Caco-2 (cell line): ENCODE measurements around the gene SMIM36. TPM values are rescaled to one million over a fixed set of nuclear protein-coding genes. Genes with fewer than 3 reads are reported as not detected.

Experiments
- BruUV-seq: library from RNA; stranded (reverse); fragments of 400-500 nt; replicated peaks from 2 replicates; lab custom pipeline; 2021; lab: Mats Ljungman, UMichigan
- CTCF ChIA-PET: fragments of 300-600 bp; sonication (Branson Sonifier 250); formaldehyde crosslinking; loops from one replicate; lab custom pipeline; 2022; ENCODE audit warnings: antibody characterized with exemption; lab: Charles Lee
- POLR2A ChIA-PET: fragments of 300-600 bp; sonication (Branson Sonifier 250); formaldehyde crosslinking; loops from one replicate; lab custom pipeline; 2022; ENCODE audit warnings: antibody characterized with exemption; lab: Charles Lee
- DNase-seq, 2 experiments: peaks; one replicate each; pipeline versions ENCODE4 v3.0.0 to v3.0.0-alpha.2; 2020 to 2022
- H3K27me3 ChIP-seq: replicated peaks from 2 replicates; pipeline ENCODE4 v1.6.0; 2011; ENCODE audit warnings: low read length; ENCODE audit not compliant: control insufficient read depth, insufficient read depth
- H3K36me3 ChIP-seq: 2 replicates; pipeline ENCODE4 v1.5.1; 2011; ENCODE audit warnings: low read length; ENCODE audit not compliant: control insufficient read depth, insufficient read depth
- H3K4me1 ChIP-seq: fragments of 250-450 bp; sonication (Bioruptor Pico); 2 replicates; pipeline ENCODE4 v1.5.1; 2020; ENCODE audit warnings: mild to moderate bottlenecking
- H3K4me3 ChIP-seq: 2 replicates; pipeline ENCODE4 v1.5.1; 2011; ENCODE audit warnings: low read depth, mild to moderate bottlenecking, control low read depth, low read length
- H3K9me3 ChIP-seq: fragments of 250-450 bp; sonication (Bioruptor Pico); 2 replicates; pipeline ENCODE4 v1.5.1; 2020; ENCODE audit warnings: mild to moderate bottlenecking, moderate library complexity
- H3K27ac Mint-ChIP-seq: one replicate; pipeline ENCODE4 v1.8.0; 2022; ENCODE audit warnings: mixed read lengths; ENCODE audit not compliant: unreplicated experiment
- H3K27me3 Mint-ChIP-seq: one replicate; pipeline ENCODE4 v1.8.0; 2022; ENCODE audit warnings: mixed read lengths; ENCODE audit not compliant: insufficient read depth, unreplicated experiment
- H3K36me3 Mint-ChIP-seq: one replicate; pipeline ENCODE4 v1.8.0; 2022; ENCODE audit warnings: mild to moderate bottlenecking, mixed read lengths; ENCODE audit not compliant: insufficient read depth, unreplicated experiment
- H3K4me1 Mint-ChIP-seq: one replicate; pipeline ENCODE4 v1.8.0; 2022; ENCODE audit warnings: low read depth, mixed read lengths; ENCODE audit not compliant: unreplicated experiment
- H3K4me3 Mint-ChIP-seq: one replicate; pipeline ENCODE4 v1.8.0; 2022; ENCODE audit warnings: mild to moderate bottlenecking, moderate library complexity, mixed read lengths; ENCODE audit not compliant: unreplicated experiment
- H3K9me3 Mint-ChIP-seq: one replicate; pipeline ENCODE4 v1.8.0; 2022; ENCODE audit warnings: mixed read lengths; ENCODE audit not compliant: unreplicated experiment
- CTCF ChIP-seq, 2 experiments: fragments of 200-600 bp in 1 of 2; IDR thresholded peaks; 1 replicate in 1 of 2; 2 replicates in 1 of 2; pipeline versions ENCODE4 v1.5.1 to v1.8.0; 2011 to 2022; ENCODE audit warnings: antibody characterized with exemption in 1 of 2, control low read depth in 1 of 2, inconsistent platforms in 1 of 2, low read depth in 1 of 2, low read length in 1 of 2, mild to moderate bottlenecking in 1 of 2, moderate library complexity in 1 of 2; ENCODE audit not compliant: insufficient read depth in 1 of 2, severe bottlenecking in 1 of 2, unreplicated experiment in 1 of 2
- intact Hi-C: fragments of 100-400 bp; cut with micrococcal nuclease; formaldehyde crosslinking; loops from one replicate; pipeline ENCODE4 v1.10.0; 2022; ENCODE audit not compliant: unreplicated experiment
- total RNA-seq: library from RNA; stranded (reverse); gene quantifications from 2 replicates; pipeline ENCODE4 v1.2.3, GENCODE V29; 2022

SMIM36 gene
- total RNA-seq, 1 experiment from 2014 or later = not detected

GRCh38 chr17:55543709-55544108, 32.5 kb upstream of the SMIM36 start:
- BruUV-seq = no TSS peak
- Mint-ChIP-seq H3K27me3 (peaks cover 26% of the 10 kb centered on the region), H3K27ac (no peak overlapping the region), H3K4me3 (no peak overlapping the region), H3K36me3 (no peaks in the 10 kb centered on the region), H3K9me3 (no peaks in the 10 kb centered on the region), H3K4me1 (no peaks in the 10 kb centered on the region)
- no peak for DNase-seq
- intact Hi-C loops = no loop called here
- no peaks in the 10 kb centered on the region for H3K36me3 ChIP-seq
- TF ChIP-seq CTCF (IDR thresholded peaks at IDR 0.05; ENCODE audit: insufficient read depth in 1 of 2, low read depth in 1 of 2, low read length in 1 of 2, severe bottlenecking in 1 of 2, unreplicated experiment in 1 of 2) = no peak
- ChIA-PET POLR2A (no interaction called here), CTCF (no interaction called here)
- H3K9me3 ChIP-seq = no peaks in the 10 kb centered on the region; the same call in 1 of the 2 replicates
- H3K4me1 ChIP-seq = no peaks in the 10 kb centered on the region
- no peaks in the 10 kb centered on the region; the same call in 1 of the 2 replicates for H3K27me3 ChIP-seq
- H3K4me3 ChIP-seq = no peak overlapping the region

- no peaks in the 10 kb centered on the region for H3K27me3 ChIP-seq
- no peaks in the 10 kb centered on the region for H3K36me3 Mint-ChIP-seq
- intact Hi-C loops = no loop called here
- no peaks in the 10 kb centered on the region; the same call in 1 of the 2 replicates for H3K9me3 ChIP-seq
- H3K9me3 Mint-ChIP-seq = no peaks in the 10 kb centered on the region
- H3K4me3 Mint-ChIP-seq = no peak overlapping the region
- TF ChIP-seq CTCF (IDR thresholded peaks at IDR 0.05; ENCODE audit: insufficient read depth in 1 of 2, low read depth in 1 of 2, low read length in 1 of 2, severe bottlenecking in 1 of 2, unreplicated experiment in 1 of 2) = no peak
- no peaks in the 10 kb centered on the region for H3K4me1 Mint-ChIP-seq
- no TSS peak for BruUV-seq
- H3K4me1 ChIP-seq = no peaks in the 10 kb centered on the region
- no peak overlapping the region for H3K27ac Mint-ChIP-seq
- POLR2A ChIA-PET = no interaction called here
- no peak for DNase-seq
- H3K4me3 ChIP-seq = no peak overlapping the region
- peaks cover 9% of the 10 kb centered on the region for H3K27me3 Mint-ChIP-seq
- CTCF ChIA-PET = no interaction called here
- H3K36me3 ChIP-seq = no peaks in the 10 kb centered on the region
Measured at GRCh38 chr17:55540414-55541091, 29.3 kb upstream of the SMIM36 start.

- ChIA-PET POLR2A (no interaction called here), CTCF (no interaction called here)
- no TSS peak for BruUV-seq
- H3K36me3 ChIP-seq = no peaks in the 10 kb centered on the region
- Mint-ChIP-seq H3K27me3 (peaks cover 13% of the 10 kb centered on the region), H3K4me3 (no peak overlapping the region), H3K27ac (no peak overlapping the region), H3K36me3 (no peaks in the 10 kb centered on the region), H3K9me3 (no peaks in the 10 kb centered on the region), H3K4me1 (no peaks in the 10 kb centered on the region)
- H3K9me3 ChIP-seq = no peaks in the 10 kb centered on the region
- intact Hi-C loops = no loop called here
- no peaks in the 10 kb centered on the region; the same call in 1 of the 2 replicates for H3K27me3 ChIP-seq
- no peak overlapping the region for H3K4me3 ChIP-seq
- DNase-seq = no peak
- H3K4me1 ChIP-seq = 0 out of 2 replicates have a peak, but pooled peaks cover 5% of the 10 kb centered on the region
- no peak for TF ChIP-seq CTCF (IDR thresholded peaks at IDR 0.05; ENCODE audit: insufficient read depth in 1 of 2, low read depth in 1 of 2, low read length in 1 of 2, severe bottlenecking in 1 of 2, unreplicated experiment in 1 of 2)
Measured at GRCh38 chr17:55536205-55536604, 25.0 kb upstream of the SMIM36 start.
